ENCODE data around the gene CCDC192.

GRCh38 chr5:127718181-127718580, 15.0 kb downstream of the CCDC192 start:
- TF ChIP-seq POLR2A (IDR thresholded peaks at IDR 0.05) (no peak), CTCF (IDR thresholded peaks at IDR 0.05) (no peak)
